EH (cell line): ENCODE data around the gene STARD3NL.

Experiments
- DNase-seq: peaks from one replicate; pipeline ENCODE4 v3.0.0-alpha.2; 2015; ENCODE audit warnings: low read depth

The STARD3NL gene

GRCh38 chr7:38185395-38186307 lies 7.6 kb downstream of the STARD3NL start:
- peak; percentile 35 for DNase-seq

- DNase-seq, result peak; percentile 78
Measured at GRCh38 chr7:38186593-38187314, 8.7 kb downstream of the STARD3NL start.

- no peak for DNase-seq
Measured at GRCh38 chr7:38187794-38188440, 9.9 kb downstream of the STARD3NL start.

DNA sequence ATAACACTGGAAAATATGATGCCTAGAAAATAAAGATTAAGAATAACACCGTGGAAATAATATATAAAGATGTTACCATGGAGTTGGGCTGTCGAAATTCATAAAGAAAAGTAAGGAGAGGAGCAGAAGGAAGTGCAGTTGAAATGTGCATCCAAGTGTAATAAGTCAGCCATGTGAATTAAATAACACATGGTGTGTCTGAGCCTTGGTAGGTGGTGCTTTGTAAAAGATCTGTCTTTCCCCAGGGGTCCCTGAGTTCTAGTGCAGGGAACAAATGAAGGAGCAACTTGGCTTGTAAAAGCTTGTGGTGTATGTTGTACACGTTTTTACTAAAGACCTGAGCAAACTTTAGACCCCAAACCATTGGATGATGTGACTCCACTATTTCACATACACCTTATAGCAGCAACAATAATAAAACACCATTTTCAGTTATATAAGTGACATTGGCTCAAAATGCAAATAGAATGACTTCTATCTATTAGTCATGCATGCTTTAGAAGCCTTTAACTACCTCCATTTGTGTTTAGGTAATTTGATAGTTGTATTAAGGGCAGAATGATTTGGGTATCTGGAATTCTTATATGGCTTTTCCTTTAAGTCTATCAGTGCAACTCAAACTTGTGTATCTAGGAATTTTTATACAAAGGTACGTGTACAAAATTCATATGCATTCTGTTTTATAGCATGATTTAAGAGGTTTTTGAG lies 11.3 kb downstream of the STARD3NL start:
- no peak for DNase-seq

DNA sequence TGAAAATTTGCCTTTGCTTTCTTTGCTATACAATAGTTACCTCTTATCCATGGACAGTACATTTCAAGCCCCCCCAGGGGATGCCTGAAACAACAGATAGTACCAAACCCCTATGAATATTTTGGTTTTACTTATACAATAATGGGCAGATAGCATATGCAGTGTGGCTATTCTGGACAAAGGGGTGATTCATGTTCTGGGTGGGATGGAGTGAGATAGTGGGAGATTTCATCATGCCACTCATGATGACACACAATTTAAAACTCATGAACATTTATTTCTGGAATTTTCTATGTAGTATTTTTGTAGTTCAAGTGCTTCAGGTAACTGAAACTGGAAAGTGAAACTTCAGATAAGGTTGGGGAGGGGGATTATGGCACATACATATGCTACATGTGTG lies 12.0 kb downstream of the STARD3NL start:
- peak; percentile 34 for DNase-seq

DNA sequence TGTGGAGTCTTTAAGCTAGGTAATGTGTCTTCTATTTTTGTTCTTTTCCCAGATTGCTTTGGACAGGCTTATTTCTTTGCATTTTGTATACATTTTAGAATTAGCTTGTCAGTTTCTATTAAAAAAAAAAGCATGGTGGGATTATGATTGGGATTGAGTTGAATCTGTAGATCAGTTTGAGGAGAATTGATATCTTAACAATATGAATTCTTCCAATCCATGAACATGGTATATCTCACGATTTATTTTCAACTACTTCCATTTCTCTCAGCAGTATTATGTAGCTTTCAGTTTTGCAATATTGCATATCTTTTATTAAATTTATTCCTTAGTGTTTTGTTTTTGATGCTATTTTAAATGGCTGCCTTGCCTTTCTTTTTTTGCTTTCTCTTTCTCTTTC lies 13.7 kb downstream of the STARD3NL start:
- no peak for DNase-seq

- no peak for DNase-seq
Measured at GRCh38 chr7:38192327-38192726, 14.3 kb downstream of the STARD3NL start.

- peak; percentile 63 for DNase-seq
Measured at GRCh38 chr7:38195804-38196595, 18.0 kb downstream of the STARD3NL start.

DNA sequence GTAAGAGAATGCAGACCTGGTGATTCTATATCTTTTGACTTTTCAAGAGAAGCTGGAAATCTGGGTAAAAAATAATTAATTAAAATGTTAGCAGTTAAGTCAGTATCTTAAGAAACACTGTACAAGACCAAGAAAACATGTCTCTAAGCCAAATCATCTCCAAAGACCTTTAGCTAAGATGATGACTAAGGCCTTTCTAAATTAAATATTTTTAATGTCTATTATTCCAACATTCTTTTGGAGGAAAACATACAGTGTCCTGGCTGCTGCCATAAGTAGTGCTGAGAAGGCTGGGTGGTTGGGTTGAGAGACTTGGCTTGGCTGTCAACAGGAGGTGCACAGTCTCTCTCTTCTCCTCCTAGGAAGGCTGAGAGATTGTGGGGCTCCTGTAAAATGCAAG lies 20.3 kb downstream of the STARD3NL start:
- peak; percentile 59 for DNase-seq

DNA sequence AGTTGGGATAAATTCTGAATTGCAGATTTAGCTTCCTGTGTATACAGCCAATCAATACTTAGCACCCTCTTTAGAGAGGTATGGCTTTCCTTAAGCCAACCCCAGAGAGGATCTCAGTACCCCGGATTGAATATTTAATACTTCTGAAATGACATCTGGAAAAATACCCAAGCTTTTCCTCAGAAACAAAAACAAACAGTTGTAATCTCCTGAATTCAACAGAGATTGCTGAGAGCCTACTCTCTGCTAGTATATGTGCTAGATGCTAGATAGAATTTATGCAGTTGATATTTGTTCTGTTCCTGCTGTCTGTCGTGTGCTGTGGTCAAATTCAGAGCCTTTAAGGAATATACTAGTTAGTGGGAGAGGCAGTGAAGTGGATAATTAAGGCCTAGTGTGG lies 21.1 kb downstream of the STARD3NL start:
- no peak for DNase-seq

DNA sequence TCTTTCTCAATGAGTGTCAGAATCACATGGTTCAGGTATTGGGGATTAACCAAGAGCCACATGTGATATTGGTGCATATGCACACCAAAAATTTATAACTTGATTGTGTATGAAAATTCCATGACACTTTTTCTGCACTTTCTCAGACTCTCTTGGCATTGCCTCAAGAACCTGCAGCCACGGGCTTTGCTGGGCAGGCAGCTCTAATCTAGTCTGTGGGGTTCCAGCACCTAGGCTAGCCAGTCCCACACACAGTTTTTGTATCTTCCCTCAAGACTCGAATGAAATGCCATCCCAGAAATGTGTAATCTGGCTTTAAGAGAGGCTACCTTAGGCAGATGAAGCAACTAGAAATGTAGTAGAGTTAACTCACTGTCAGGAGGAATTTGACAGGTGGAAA lies 21.7 kb downstream of the STARD3NL start:
- DNase-seq, result no peak

GRCh38 chr7:38206071-38206470 lies 28.0 kb downstream of the STARD3NL start:
- DNase-seq, result no peak

DNA sequence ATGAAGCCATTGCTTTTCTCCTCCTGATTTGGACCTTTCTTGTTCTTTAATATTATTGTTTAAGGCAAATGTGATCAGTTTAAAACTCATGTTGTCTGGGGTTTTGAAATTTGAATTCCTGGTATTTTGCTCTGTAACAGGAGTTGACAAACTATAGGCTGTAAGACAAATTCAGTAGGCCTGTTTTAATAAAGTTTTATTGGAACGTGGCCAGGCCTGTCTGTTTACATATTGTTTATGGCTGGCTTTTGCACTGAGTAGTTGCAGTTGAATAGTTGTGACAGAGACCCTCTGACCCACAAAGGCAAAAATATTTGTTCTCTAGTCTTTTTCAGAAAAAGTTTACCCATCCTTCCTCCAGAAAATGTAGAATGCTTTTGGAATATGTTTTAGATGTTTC lies 29.8 kb downstream of the STARD3NL start:
- no peak for DNase-seq

DNA sequence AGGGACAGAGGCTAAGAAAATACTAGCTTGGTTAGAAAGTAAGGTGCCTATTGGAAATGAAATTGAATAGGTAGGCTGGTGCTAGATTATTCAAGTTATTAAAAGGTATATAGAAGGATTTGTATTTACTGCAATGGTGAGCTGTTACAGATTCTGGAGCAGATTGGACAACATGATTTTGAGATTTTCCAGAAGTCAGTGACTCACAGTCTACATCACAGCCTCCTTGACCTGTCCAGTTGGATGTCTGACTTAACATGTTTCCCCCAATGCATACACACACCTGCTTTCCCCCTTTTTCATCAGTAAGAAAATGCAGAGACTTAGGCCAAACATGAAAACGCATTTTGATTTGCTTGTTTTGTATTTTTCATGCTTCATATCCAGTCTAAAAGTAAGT lies 33.4 kb downstream of the STARD3NL start:
- no peak for DNase-seq

DNA sequence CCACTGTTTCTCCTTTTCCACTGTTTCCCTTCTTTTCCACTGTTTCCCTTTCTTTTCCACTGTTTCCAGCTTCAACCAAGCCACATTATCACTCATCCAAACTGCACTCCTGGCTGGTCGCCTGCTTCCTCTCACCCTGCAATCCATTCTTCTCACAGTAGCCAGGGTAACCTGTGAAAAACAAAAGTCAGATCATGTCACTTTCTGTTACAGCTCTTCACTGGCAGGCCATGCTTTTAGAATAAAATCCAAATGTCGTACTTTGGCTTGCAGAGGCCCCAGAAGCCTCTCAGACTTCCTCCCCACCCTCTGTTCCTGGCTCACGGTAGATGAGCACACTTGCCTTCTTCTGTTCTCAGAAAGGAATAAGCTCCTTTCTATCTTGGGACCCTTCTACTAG lies 33.9 kb downstream of the STARD3NL start:
- DNase-seq, result peak; percentile 26

GRCh38 chr7:38215115-38215514 lies 37.1 kb downstream of the STARD3NL start:
- DNase-seq, result peak; percentile 30

GRCh38 chr7:38215735-38216670 lies 38.0 kb downstream of the STARD3NL start:
- peak; percentile 87 for DNase-seq

- no peak for DNase-seq
Measured at GRCh38 chr7:38217672-38218071, 39.6 kb downstream of the STARD3NL start.

DNA sequence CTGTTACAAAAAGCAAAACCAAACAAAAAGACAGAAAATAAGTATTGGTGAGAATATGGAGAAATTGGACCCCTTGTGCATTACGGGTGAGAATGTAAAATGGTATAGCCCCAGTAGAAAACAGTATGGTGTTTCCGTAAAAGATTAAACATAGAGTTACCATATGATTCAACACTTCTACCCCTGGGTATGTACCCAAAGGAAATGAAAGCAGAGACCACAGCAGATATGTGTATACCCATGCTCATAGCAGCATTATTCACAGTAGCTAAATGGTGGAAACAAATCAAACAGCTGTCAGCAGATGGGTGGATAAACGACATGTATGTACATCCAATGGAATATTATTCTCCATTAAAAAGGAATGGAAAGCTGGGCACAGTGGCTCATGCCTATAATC lies 42.4 kb downstream of the STARD3NL start:
- DNase-seq, result no peak

DNA sequence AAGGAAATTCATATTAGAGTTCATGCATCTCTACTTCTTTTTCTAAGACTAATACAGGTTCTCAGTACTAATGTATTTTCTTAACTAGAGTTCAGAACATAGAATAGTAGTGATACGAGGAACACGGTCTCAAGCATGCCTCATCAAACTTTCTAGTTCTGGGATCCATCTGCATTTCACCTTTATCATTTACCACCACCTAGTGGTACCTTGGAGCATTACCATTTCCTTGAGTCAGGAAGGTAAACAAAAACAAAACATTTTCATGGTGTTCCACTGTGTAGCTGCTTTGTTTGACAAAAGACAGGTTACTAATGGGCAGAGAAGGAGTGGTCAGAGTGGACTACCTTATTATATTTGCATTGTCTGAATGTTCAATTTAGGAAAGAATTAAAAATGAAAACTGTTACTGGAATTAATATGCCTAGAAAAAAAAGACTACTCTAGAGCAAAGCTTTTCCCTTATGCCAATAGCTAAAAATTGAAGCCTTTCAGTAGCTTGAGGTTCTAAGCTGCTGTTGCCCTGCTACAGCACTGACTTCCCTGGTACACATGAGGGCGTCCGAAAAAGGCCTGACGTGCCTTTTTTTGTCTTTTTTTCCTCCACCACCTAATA lies 44.5 kb downstream of the STARD3NL start:
- DNase-seq, result peak; percentile 59
